NCI-H146 treated with DMSO at 0.1 percent for 48 hours (cell line): Measurements from ENCODE around the gene MEX3C.

ENCODE experiments used
- DNase-seq: peaks from one replicate; lab custom pipeline; 2025; ENCODE audit not compliant: unreplicated experiment; lab: John Stamatoyannopoulos, UW

The MEX3C gene

DNA sequence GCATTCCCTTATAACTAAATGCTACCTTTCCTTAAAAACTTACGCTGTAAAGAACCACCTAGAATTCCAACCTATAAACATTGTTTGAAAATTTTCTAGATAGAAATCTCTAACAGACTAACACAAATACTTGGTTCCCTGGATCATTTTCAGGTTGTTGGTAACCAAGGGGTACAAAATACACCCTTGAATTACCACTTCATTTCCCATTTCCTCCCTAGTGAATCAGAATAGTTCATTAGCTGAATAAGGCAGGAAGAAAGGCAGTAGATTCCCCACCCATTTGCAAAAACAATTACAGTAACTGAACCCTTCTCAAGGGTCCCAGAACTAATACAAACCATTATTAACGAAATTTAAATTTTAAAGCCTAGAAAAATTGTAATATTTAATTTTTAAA lies 5.5 kb downstream of the MEX3C start:
- no peak for DNase-seq

DNA sequence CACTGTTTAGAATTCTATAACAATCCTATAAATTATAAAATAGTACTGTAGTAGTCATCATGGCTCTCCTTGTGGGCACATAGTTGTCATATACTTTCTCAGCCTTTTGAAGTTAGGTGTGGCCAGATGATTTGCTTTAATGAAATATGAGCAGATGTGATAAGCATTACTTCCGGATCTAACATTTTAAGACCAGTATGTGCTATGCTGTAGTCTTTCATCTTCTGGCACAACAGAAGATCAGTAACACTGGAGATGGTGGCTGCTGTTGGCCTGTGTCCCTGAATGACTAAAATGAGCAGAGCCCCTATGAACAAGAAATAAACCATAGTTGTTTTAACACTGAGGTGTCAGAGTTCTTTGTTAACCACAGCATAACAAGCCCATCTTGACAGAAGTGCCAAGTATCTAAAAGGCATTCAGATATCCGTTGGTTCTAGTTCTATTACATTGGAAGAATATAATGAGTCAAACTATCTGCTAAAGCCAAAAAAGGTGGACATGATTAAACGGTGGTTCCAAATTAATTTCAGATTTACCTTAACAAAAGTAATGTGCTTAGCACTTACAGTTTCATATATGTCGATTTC lies 6.3 kb downstream of the MEX3C start:
- DNase-seq = no peak

DNA sequence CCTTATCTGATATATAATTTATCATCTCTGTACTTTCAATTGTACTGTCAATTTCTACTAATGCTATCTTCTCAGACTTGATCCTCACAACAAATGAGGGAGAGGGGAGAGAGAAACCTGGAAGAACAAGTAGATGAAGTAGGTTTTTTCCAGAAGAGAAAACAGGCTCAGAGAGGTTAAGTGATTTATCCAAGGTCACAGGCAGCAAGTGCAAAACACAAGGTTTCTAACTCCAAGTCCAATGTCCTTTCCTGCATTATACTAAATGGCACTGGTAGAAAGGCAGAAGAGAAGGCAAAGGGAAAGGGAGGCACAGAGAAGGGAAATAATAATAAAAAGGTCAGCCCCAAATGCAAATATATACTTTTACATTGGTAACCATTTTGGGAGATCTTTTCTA lies 7.5 kb downstream of the MEX3C start:
- DNase-seq = no peak

DNA sequence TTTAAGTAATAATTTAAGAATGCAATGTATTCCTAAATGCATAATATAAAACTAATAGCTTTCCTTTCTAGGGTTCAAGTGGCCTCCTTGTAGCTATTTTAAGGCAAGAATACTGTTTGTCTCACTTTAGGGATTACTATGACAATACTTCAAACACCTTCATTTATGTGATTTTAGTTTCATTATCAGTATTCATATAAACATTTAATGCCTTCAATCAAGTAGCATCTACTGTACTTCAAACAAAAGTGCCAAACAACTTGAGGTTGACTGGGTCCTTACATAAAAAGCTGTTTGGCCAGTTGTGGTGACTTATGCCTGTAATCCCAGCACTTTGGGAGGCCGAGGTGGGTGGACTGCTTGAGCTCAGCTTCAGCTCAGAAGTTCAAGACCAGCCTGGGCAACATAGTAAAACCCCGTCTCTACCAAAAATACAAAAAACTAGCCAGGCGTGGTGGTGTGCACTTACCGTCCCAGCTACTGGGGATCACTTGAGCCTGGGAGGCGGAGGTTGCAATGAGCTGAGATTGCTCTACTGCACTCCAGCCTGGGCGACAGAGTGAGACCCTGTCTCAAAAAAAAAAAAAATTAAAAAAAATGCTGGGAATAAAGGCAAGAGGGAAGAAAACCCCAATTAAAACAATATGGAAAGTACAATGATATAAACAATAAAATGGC lies 9.3 kb downstream of the MEX3C start:
- no peak for DNase-seq

DNA sequence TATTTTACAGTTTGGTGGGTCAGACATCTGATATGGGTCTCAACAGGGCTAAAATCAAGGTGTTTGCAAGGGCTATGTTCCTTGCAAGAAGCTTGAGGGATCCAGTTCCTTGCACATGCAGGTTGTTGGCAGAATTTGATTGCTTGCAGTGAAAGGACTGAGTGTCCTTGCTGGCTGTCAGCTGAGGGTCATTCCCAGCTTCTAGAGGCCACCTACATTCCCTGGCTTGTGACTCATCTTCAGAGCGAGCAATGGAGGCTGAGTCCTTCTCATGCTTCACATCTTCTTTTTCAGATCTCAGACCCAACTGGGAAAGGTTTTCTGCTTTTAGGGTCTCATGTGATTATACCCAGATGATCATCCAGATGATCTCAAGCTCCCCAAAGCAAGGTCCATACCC lies 12.4 kb downstream of the MEX3C start:
- DNase-seq = no peak

DNA sequence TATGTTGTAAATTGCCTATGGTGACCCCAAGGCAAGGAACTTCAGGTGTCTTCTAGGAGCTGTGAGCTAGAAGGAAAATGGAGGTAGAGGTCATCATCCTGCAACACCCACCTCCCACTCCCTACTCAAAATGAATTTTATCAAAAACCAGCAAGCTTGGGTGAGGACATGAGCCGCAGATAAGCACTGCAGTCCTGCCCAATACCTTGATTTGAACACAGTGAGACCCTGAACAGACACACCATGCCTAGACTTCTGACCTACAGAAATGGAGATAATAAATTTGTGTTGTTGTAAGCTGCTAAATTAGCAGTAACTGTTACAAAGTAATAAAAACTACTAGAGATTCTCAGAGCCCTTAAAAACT lies 13.4 kb downstream of the MEX3C start:
- DNase-seq = no peak

DNA sequence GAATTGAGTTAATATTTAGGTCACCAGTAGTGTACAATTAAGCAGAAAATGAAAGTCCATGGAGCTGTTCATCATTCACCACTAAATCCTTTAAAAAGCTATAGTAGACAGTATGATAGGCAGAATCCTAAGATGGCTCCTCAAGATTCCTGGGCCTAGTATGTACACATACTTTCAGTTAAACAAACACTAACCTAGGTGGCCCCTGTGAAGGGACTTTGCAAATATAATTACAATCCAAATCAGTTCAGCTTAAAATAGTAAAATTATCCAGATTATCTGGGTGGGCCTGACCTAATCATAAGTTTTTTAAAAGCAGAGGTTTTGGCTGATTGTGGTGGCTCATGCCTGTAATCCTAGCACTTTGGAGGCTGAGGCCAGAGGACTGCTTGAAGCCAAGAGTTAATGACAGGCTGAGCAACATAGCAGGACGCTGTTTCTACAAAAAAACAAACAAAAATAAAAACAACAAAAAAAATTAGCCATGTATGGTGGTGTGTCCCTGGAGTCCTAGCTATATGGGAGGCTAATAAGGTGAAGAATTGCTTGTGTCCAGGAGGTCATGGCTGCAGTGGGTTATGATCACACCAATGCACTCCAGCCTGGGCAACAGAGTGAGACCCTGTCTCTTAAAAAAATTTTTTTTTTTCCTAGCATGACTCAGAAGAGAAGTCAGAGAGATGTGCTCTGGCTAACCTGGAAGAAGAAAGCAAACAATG lies 13.9 kb downstream of the MEX3C start:
- no peak for DNase-seq

DNA sequence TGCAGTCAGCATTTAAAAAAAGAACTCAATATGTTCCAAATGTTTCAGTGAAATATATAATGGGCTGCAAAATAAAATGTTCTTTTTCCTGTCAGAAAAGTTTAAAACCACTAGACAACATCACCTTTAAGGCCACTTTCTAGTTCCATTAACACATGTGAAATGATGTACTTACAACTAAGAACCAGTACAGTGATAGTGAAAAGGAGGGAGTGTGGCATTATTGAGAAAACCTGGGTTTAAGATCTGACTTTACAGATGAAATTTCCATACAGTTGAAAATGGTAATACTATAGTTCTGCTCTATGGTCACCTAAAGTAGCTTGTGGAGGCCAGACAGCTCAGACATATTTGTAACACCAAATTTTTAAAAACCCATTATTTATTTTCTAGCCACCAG lies 14.7 kb downstream of the MEX3C start:
- no peak for DNase-seq

DNA sequence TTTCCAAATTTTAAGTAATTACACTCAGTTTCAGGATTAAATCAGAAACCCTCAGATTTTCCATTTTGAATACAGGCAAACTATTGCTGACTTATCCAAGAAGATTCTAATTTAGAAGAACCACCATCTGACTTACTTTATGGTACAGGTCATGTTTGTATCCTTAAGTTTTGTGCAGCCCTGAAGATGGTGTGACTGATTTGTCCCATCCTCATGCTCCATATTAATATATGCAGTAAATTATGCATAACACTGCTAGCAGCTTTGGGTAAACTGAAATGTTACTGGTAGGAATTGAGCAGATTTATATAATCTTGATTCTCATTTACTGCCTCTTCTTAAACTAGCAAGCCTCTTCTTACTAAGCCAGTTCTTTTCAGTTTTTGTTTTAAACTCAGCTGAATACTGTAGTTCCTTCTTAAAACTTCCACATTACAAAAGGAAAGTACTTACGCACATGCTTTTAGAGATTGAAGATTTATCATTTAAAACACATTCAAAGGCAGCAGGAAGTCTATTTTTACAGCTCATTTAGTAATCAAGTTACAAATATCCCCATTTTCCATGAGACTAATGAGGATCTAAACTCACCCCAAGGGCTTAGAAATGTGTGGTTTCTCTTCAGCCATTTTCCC lies 25.7 kb downstream of the MEX3C start:
- no peak for DNase-seq

DNA sequence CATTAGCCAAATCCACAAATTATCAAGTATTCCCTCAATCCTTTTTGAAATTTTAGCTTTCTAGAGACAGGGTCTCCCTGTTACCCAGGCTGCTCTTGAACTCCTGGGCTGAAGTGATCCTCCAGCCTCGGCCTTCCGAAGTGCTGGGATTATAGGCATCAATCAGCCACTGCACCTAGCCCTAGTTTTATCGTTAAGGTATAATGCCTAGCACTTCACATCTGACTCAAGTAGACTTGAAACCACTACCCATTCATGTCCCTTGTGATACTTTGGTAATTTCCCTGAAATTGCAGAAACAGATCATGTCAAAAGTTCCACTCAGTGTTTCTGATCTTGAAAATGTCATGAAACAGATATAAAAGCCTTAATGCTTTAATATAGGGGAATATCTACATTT lies 26.3 kb downstream of the MEX3C start:
- DNase-seq = no peak

DNA sequence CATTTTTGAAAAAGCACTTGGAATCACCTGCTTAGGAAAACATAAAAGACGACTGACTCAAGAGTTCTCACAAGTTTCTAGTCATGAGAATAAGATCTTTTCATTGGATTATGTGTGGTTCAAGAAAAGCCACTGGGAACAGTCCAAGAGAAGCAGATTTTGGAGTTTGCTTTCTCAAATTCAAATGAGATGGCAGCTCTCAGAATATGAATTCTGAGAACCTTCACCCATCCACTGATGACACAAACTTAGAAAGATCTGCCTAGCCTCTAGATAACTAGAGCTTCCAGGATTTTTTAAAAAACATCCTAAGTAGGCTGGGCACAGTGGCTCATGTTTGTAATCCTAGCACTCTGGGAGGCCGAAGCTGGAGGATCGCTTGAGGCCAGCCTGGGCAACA lies 26.8 kb downstream of the MEX3C start:
- DNase-seq = no peak

DNA sequence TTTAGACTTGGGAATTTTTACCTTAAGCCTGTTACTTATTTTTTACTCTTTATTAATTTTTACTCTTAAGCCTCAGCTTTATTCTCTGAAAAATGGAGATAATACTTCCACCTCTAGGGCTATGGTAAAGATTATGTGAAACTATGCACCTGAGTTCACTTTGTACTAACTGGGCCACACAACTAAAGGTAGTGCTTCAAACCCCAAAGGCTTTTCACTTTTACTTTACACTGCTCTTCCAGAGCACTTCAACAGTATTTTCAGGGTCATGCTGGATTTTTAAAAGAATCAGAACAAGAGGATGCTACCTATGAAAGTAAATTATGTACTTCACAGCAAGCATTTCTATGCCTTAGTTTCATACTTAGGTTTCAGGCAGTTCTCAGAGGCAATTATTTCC lies 27.8 kb downstream of the MEX3C start:
- no peak for DNase-seq

DNA sequence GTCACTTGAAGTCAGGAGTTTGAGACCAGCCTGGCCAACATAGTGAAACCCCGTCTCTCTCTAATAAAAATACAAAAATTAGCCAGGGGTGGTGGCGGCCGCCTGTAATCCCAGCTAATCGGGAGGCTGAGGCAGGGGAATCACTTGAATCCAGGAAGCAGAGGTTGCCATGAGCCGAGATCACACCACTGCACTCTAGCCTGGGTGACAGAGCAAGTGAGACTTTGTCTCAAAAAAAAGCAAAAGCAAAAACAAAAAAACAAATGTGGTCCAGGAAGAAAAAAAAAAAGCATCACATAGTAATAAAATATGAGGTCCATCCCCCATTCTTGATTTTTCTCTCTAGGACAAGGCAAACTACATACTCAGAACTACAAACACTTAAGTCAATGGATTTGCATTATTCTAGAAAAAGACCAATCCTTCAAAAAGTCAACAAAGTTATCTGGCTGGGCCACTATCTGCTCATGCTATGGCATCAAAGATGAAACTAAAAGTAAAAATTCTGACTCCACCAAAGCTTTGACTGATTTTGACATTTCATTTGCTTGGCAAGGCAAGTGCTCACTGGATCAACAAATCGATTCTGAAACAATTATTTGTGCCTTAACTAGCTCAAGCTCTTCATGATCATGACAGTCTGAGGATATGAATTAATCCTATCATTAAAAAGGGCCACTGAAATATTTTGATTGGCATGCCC lies 28.4 kb downstream of the MEX3C start:
- DNase-seq = no peak

DNA sequence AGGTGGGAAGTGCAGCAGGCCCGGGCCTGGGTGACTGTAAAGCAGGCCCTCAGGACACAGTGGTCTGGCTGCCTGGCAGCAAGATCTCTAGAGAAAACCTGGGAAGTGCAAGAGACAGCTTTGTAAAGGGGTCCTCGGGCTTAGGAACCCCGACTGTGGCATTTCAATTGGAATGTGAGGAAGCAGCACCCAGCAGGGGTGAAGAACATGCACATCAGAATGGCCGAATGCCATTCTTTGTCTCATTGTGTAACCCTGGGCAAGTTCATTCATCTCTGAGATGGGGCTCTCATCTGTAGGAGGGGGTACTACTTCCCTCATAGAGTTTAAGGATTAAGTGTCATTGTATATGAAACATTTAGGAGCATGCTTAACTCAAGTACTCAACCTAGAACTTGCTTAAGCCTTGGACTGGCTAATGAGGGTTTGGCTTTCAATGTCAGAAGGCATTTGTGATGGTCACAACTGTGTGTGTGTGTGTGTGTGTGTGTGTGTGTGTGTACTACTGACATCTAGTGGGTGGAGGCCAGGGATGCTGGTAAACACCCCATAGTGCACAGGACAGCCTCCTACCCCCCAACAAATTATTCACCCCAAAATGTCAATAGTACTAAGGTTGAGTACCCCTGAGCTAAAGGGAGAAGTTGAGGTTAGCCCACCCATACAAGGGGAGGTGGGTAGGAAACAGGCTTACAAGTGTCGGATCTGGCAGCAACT lies 29.3 kb downstream of the MEX3C start:
- DNase-seq = no peak

DNA sequence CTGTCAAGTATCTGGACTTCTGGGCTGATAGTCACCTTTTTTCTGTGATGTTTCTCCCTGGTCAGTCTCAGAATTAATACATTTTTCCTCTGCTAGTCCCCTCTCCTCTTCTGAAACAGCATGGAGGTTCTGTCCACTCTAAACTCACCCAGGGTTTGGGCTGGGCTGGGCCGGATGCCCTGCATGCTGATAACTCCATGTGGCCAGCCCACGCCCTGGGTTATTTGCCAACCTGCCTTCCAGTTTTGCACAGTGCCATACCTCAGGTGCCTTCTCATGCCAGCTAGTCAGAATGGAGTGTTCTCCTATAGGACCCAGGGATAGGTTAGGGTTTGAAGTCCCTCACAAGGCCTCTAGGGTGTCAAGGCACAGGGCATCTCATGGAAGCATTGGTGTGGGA lies 32.2 kb downstream of the MEX3C start:
- DNase-seq = no peak

DNA sequence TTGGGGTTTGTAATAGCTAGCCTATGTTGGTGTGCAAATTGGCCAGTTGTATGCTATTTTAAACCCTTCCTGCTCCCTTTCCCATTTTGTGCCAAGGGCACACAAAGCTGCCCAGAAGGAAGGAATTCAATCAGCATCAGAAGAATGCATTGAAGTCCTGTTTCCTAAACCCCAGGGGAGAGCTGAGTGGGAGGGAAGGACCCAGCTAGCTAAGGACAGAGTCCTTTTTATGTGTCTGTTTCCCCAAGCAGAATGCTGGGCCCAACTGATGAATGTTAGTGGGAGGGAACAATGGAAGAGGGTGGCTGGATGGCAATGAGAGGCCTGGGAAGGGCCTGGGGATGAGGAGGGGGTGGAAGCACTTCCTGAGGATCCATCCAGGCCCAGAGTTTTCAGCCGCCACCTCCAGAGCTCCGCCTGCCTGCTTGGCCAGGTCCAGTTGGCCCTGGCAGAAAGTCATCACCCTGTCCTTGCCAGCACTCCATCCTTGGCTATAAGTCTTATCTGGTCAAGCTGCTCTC lies 32.7 kb downstream of the MEX3C start:
- DNase-seq = no peak

DNA sequence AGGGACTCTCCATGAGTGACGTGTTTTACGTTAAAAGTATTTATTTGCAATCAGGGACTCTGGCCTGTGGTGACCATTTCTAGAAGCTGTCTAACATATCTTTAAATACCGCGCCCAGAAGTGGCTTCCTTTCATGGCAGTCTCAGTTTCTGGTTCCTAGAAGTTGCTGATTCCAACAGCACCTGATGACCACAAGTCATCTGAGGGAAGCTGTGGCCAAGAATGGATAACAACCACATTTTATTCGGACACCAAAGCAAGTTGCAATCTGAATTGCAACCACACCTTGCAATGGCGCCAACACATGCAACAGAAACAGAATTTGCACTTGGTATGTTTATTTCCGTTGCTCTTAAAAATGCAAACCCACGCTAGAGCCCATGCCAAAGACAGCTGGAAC lies 33.1 kb downstream of the MEX3C start:
- DNase-seq = no peak

DNA sequence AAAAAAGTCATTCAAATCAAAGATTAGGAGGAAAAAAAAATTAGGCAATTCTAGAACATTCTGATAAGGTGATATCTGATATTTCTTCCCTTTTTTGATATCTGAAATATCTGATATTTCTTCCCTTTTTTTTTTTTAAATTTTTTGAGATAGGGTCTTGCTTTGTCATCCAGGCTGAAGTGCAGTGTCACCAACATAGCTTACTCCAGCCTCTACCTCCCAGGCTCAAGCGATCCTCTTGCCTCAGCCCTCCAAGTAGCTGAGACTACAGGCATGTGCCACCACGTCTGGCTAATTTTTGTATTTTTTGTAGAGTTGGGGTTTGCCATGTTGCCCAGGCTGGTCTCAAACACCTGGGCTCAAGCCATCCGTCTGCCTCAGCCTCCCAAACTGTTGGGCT lies 33.9 kb downstream of the MEX3C start:
- DNase-seq = no peak

DNA sequence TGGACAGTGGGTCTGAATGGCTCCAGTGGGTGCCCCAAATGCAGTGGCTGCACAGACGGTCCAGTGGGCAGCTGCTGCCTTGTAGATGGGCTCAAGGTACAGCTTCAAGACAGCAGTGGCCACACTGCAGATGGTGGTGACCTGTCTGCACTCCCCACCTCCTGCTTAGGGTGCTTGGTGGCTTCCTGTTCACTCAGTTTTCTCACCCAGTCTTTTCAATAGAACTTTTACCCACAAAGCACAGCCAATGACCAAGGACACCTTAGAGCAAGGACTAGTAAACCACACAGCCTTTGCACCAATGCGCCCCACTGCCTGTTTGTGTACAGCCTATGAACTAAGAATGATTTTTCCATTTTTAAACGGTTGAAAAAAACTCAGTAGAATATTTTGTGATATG lies 34.9 kb downstream of the MEX3C start:
- no peak for DNase-seq

DNA sequence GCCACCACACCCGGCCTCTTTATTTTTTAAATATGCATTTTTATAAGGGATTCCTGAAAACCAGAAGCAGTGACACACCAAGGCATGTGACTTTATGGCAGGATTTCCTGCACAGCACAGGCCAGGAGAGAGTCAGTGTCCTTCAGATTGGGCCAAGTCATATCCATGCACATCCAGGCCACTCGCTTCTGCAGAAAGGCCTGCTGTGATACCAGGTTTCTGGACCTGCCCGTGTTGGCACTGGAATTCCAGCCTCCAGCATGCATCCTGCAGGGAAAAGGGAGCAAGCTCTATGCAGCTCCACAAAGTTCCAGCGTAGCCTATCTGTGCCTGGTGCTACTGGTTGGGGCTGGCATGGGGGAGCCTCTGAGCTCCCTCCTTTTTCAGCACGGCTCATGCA lies 36.8 kb downstream of the MEX3C start:
- no peak for DNase-seq

DNA sequence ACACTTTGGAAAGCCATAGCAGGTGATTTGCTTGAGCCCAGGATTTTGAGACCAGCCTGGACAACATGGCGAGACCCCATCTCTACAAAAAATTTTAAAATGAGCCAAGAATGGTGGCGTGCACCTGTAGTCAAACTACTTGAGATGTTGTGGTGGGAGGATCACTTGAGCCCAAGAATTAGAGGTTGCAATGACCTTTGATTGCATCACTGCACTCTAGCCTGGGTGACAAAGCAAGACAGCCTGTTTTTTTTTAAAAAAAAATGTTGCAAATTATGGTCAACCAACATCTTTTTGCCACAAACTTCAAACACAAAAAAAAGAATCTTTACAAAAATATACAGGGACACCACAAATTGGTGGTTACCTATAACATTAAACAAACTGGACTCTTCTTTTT lies 40.3 kb downstream of the MEX3C start:
- no peak for DNase-seq
